ENCODE data around the gene PCDH18. TPM values are rescaled to one million over a fixed set of nuclear protein-coding genes. Genes with fewer than 3 reads are reported as not detected.
A peak's percentile ranks its signal among the peaks of the same experiment; 100 is the strongest.
"Not testable (repeated sequence)": the region's sequence is repeated elsewhere in the genome, so short reads cannot be mapped to it uniquely, and the experiment has no call there.

PCDH18 gene
- total RNA-seq, 1 donor: 191 TPM

- TF ChIP-seq, protein P1, sequence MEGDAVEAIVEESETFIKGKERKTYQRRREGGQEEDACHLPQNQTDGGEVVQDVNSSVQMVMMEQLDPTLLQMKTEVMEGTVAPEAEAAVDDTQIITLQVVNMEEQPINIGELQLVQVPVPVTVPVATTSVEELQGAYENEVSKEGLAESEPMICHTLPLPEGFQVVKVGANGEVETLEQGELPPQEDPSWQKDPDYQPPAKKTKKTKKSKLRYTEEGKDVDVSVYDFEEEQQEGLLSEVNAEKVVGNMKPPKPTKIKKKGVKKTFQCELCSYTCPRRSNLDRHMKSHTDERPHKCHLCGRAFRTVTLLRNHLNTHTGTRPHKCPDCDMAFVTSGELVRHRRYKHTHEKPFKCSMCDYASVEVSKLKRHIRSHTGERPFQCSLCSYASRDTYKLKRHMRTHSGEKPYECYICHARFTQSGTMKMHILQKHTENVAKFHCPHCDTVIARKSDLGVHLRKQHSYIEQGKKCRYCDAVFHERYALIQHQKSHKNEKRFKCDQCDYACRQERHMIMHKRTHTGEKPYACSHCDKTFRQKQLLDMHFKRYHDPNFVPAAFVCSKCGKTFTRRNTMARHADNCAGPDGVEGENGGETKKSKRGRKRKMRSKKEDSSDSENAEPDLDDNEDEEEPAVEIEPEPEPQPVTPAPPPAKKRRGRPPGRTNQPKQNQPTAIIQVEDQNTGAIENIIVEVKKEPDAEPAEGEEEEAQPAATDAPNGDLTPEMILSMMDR (IDR thresholded peaks at IDR 0.05; ENCODE audit: extremely low read depth, low read depth, low read length): no peak
- H3K27ac ChIP-seq (ENCODE audit: low read depth, low read length): peak overlapping the region; percentile 37
- DNase-seq (ENCODE audit: insufficient read length, low spot score, missing footprints): peak; percentile 19
Measured at GRCh38 chr4:137519406-137519805, 12.9 kb downstream of the PCDH18 start.

GRCh38 chr4:137517323-137517722, 15.0 kb downstream of the PCDH18 start:
- H3K9me3 ChIP-seq (ENCODE audit: low read depth, low read length); H3K27me3 ChIP-seq (ENCODE audit: insufficient read depth, low read length); DNase-seq (ENCODE audit: insufficient read length, low spot score, missing footprints); H3K79me2 ChIP-seq (ENCODE audit: insufficient read depth, low read length); H3K27ac ChIP-seq (ENCODE audit: low read depth, low read length); H3K4me2 ChIP-seq (ENCODE audit: insufficient read depth, low read length); H2AFZ ChIP-seq (ENCODE audit: low read length); H3K4me3 ChIP-seq (ENCODE audit: insufficient read depth, low read length); H4K20me1 ChIP-seq (ENCODE audit: insufficient read depth, low read length): not testable (repeated sequence)
- H3K4me1 ChIP-seq (ENCODE audit: insufficient read depth, low read length): peaks cover 15% of the 10 kb centered on the region
- H3K36me3 ChIP-seq (ENCODE audit: insufficient read depth, low read length): peaks cover 23% of the 10 kb centered on the region

More at GRCh38 chr4:137519406-137519805, 12.9 kb downstream of the PCDH18 start:
- H3K4me2 ChIP-seq (ENCODE audit: insufficient read depth, low read length): peak overlapping the region; percentile 28
- H3K4me3 ChIP-seq (ENCODE audit: insufficient read depth, low read length): no peak overlapping the region
- H3K9me3 ChIP-seq (ENCODE audit: low read depth, low read length): no peaks in the 10 kb centered on the region
- no peaks in the 10 kb centered on the region for H4K20me1 ChIP-seq (ENCODE audit: insufficient read depth, low read length)
- H3K27me3 ChIP-seq (ENCODE audit: insufficient read depth, low read length): no peaks in the 10 kb centered on the region
- H3K36me3 ChIP-seq (ENCODE audit: insufficient read depth, low read length): peaks cover 30% of the 10 kb centered on the region
- peaks cover 24% of the 10 kb centered on the region for H3K4me1 ChIP-seq (ENCODE audit: insufficient read depth, low read length)
- H3K79me2 ChIP-seq (ENCODE audit: insufficient read depth, low read length): peaks cover 26% of the 10 kb centered on the region
- no peak overlapping the region for H2AFZ ChIP-seq (ENCODE audit: low read length)

DNA sequence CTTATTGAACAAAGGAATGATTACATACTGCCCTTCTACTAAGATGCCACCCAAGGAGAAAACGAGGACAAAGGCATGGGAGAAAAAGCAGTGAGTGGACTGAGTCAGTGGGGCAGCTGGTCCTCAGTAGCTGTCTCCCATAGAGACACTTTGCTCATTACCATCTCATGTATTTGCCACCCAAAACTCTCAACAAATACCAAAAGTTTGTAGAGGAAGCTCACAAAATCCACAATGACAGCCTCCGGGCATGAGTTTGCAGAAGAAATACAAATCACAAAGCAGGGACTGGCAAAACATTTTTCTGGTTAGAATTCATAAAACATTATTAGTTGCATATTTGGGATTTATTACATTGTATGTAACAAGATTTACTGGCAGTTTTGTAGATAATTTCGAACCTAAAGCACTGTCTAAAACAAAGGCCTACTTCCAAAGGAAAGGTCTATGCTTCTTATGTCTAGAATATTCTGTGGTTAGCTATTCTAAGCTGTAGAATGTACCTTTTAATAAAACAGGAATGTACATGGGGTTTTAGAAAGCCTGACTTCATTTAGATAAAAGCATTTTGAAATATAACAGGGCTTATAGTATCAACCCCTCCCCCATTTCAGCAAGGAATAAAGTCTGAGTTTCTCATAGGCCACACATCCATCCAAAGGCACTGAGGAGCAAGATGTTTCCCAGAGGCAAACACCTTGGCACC, 17.7 kb downstream of the PCDH18 start:
- DNase-seq (ENCODE audit: insufficient read length, low spot score, missing footprints): no peak
- H2AFZ ChIP-seq (ENCODE audit: low read length): peak overlapping the region; percentile 2
- no peak overlapping the region for H3K4me2 ChIP-seq (ENCODE audit: insufficient read depth, low read length)

GRCh38 chr4:137510557-137511265, 21.6 kb downstream of the PCDH18 start:
- peak overlapping the region; percentile 56 for H3K4me3 ChIP-seq (ENCODE audit: insufficient read depth, low read length)

More for the DNA sequence above, 17.7 kb downstream of the PCDH18 start:
- H3K4me3 ChIP-seq (ENCODE audit: insufficient read depth, low read length): no peak overlapping the region
- no peaks in the 10 kb centered on the region for H3K9me3 ChIP-seq (ENCODE audit: low read depth, low read length)
- TF ChIP-seq, protein P1 (IDR thresholded peaks at IDR 0.05; ENCODE audit: extremely low read depth, low read depth, low read length): no peak
- no peaks in the 10 kb centered on the region for H3K36me3 ChIP-seq (ENCODE audit: insufficient read depth, low read length)
- H4K20me1 ChIP-seq (ENCODE audit: insufficient read depth, low read length): no peaks in the 10 kb centered on the region
- no peak overlapping the region for H3K27ac ChIP-seq (ENCODE audit: low read depth, low read length)
- H3K79me2 ChIP-seq (ENCODE audit: insufficient read depth, low read length): no peaks in the 10 kb centered on the region
- no peaks in the 10 kb centered on the region for H3K27me3 ChIP-seq (ENCODE audit: insufficient read depth, low read length)
- H3K4me1 ChIP-seq (ENCODE audit: insufficient read depth, low read length): peaks cover 24% of the 10 kb centered on the region

More at GRCh38 chr4:137510557-137511265, 21.6 kb downstream of the PCDH18 start:
- peak overlapping the region; percentile 27 for H2AFZ ChIP-seq (ENCODE audit: low read length)
- H3K9me3 ChIP-seq (ENCODE audit: low read depth, low read length): no peaks in the 10 kb centered on the region
- peak; percentile 73 for DNase-seq (ENCODE audit: insufficient read length, low spot score, missing footprints)
- H3K27ac ChIP-seq (ENCODE audit: low read depth, low read length): peak overlapping the region; percentile 74
- no peaks in the 10 kb centered on the region for H3K79me2 ChIP-seq (ENCODE audit: insufficient read depth, low read length)
- H3K4me1 ChIP-seq (ENCODE audit: insufficient read depth, low read length): peaks cover 18% of the 10 kb centered on the region
- no peaks in the 10 kb centered on the region for H3K27me3 ChIP-seq (ENCODE audit: insufficient read depth, low read length)
- H4K20me1 ChIP-seq (ENCODE audit: insufficient read depth, low read length): no peaks in the 10 kb centered on the region
- TF ChIP-seq, protein P1 (IDR thresholded peaks at IDR 0.05; ENCODE audit: extremely low read depth, low read depth, low read length): no peak
- no peaks in the 10 kb centered on the region for H3K36me3 ChIP-seq (ENCODE audit: insufficient read depth, low read length)
- H3K4me2 ChIP-seq (ENCODE audit: insufficient read depth, low read length): peak overlapping the region; percentile 76

All from osteoblast (primary cell).